Mesothelial cell of epicardium (in vitro differentiated cells): ENCODE results near the gene TKT. TPM values are rescaled to one million over a fixed set of nuclear protein-coding genes. Genes with fewer than 3 reads are reported as not detected.

Source experiments
- DNase-seq, 2 experiments: peaks; one replicate each; pipeline ENCODE4 v3.0.0; 2021; ENCODE audit warnings: low spot score in 2 of 2; ENCODE audit not compliant: unreplicated experiment in 2 of 2
- H3K27ac Mint-ChIP-seq: 2 replicates; pipeline ENCODE4 v1.8.0; 2021; ENCODE audit warnings: mixed read lengths
- H3K27me3 Mint-ChIP-seq: 2 replicates; pipeline ENCODE4 v1.8.0; 2021; ENCODE audit warnings: low read depth, mixed read lengths
- H3K36me3 Mint-ChIP-seq: 2 replicates; pipeline ENCODE4 v1.8.0; 2021; ENCODE audit warnings: mixed read lengths
- H3K4me1 Mint-ChIP-seq: 2 replicates; pipeline ENCODE4 v1.8.0; 2021; ENCODE audit warnings: mixed read lengths
- H3K4me3 Mint-ChIP-seq: 2 replicates; pipeline ENCODE4 v1.8.0; 2021; ENCODE audit warnings: mild to moderate bottlenecking, moderate library complexity, mixed read lengths
- H3K9me3 Mint-ChIP-seq: 2 replicates; pipeline ENCODE4 v1.8.0; 2021; ENCODE audit warnings: mixed read lengths
- total RNA-seq: library from RNA; stranded (reverse); gene quantifications from 3 replicates; pipeline ENCODE4 v1.2.1, GENCODE V29; 2021
- TF ChIP-seq, protein P1 (sequence below): fragments of 200-600 bp; sonication (generic); IDR thresholded peaks from one replicate; pipeline ENCODE4 v1.5.0; 2021; ENCODE audit warnings: antibody characterized with exemption; ENCODE audit not compliant: unreplicated experiment

TKT gene
- total RNA-seq, 1 donor from 2014 or later, result 181 TPM

DNA sequence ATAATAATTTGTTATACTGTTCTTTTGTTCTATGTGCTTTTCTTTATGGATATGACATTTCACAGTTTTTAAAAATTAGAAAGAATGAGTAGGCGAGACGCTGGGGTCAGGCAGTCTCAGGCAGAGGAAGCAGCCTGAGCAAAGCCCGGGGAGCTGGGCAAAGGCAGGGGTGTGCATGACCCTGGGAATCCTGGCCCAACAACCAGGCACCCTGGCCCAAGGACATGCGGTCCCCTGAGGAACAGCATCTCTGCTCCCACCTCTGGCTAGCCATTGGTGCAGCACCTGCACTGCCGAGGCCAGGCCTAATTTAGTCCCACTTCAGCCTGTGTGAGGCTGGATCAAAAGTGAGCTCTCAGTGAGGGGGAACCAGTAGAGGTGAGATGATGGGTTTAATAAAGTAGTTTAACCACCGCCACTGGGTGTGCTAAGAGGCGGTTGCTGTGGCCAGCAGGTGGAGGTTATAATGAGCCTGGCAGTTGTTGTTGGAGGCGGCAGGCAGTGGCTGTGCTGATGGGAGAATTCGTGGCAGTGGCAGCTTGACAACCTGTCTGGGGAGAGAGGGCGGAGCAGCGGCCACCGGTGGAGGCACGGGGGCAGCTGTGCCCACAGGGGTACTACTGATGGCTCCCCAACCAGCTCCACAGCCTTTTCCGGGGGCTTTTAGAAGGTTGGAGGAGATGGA lies 53.3 kb downstream of the TKT start:
- TF ChIP-seq, protein P1, sequence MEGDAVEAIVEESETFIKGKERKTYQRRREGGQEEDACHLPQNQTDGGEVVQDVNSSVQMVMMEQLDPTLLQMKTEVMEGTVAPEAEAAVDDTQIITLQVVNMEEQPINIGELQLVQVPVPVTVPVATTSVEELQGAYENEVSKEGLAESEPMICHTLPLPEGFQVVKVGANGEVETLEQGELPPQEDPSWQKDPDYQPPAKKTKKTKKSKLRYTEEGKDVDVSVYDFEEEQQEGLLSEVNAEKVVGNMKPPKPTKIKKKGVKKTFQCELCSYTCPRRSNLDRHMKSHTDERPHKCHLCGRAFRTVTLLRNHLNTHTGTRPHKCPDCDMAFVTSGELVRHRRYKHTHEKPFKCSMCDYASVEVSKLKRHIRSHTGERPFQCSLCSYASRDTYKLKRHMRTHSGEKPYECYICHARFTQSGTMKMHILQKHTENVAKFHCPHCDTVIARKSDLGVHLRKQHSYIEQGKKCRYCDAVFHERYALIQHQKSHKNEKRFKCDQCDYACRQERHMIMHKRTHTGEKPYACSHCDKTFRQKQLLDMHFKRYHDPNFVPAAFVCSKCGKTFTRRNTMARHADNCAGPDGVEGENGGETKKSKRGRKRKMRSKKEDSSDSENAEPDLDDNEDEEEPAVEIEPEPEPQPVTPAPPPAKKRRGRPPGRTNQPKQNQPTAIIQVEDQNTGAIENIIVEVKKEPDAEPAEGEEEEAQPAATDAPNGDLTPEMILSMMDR, result no peak
- no peaks in the 10 kb centered on the region for H3K9me3 Mint-ChIP-seq
- H3K4me3 Mint-ChIP-seq, result no peak overlapping the region
- no peaks in the 10 kb centered on the region for H3K36me3 Mint-ChIP-seq
- H3K4me1 Mint-ChIP-seq, result no peaks in the 10 kb centered on the region
- DNase-seq, result no peak
- peaks cover 14% of the 10 kb centered on the region for H3K27me3 Mint-ChIP-seq
- H3K27ac Mint-ChIP-seq, result no peak overlapping the region

DNA sequence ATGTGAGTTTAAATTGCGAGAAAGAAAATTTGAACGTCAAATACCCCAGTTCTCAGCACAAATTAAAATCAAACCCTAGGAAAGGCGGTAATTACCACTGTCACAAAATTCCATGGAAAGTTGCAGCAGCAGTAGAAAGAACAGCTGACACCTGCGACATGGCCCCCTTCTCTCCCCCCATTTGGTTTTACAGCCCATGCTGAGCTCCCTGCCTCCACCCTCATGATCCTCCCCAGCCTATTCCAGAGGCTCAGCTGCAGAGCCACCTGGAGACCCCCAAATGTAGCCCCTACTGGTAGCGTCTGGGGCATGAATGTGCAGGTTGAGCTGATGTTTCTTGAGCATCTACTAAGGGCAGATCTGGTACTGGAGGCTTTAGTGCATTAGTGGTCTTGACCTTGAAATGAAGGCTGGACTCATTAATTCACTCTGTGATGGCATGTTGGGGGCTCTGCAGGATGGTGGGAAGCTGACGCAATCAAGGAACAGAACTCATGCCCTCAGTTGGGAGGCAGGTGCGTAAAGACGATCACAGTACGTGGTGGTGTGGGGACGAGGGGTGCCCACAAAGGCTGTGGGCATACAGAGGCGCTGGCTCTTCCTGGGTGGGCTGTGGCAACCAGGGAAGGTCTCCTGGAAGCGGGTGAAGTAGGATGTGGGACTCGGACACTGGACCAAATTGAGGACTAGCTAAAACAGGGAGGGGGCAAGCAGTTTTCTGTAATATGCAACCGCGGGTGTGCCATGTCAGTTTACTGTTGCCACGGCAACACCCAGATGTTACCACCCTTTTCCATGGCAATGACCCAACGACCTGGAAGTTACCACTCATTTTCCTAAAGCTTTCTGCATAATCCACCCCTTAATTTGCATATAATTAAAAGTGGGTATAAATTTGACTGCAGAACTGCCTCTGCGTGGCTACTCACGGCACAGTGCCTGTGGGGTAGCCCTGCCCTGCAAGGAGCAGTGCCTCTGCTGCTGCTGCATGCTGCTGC lies 55.0 kb downstream of the TKT start:
- no peaks in the 10 kb centered on the region for H3K9me3 Mint-ChIP-seq
- no peak overlapping the region for H3K27ac Mint-ChIP-seq
- no peak for DNase-seq

DNA sequence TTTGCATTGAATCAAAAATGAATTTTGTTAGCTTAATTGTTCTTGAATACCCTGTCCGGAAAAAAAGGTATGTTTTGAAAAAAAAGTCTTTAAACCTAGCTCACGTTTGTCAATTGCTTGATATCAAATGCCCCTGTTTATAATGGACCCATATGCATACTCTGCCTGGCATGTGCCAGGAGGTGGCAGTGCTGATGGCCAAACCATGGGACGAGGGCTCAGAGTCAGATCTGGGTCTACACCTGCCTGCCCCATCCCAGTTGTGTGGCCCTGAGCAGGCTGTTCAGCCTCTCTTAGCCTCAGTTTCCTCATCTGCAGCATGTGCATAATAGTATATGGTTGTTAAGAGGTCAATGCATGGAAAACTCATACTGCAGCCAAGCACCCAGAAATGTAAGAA lies 56.0 kb downstream of the TKT start:
- Mint-ChIP-seq H3K27ac (no peak overlapping the region), H3K27me3 (peaks cover 20% of the 10 kb centered on the region), H3K4me3 (no peak overlapping the region), H3K9me3 (no peaks in the 10 kb centered on the region), H3K36me3 (no peaks in the 10 kb centered on the region), H3K4me1 (peaks cover 5% of the 10 kb centered on the region)
- no peak for DNase-seq
- TF ChIP-seq, protein P1, result no peak

More for the DNA sequence above, 55.0 kb downstream of the TKT start:
- Mint-ChIP-seq H3K27me3 (peaks cover 14% of the 10 kb centered on the region), H3K4me1 (peaks cover 5% of the 10 kb centered on the region), H3K36me3 (no peaks in the 10 kb centered on the region), H3K4me3 (no peak overlapping the region)
- TF ChIP-seq, protein P1, result no peak

DNA sequence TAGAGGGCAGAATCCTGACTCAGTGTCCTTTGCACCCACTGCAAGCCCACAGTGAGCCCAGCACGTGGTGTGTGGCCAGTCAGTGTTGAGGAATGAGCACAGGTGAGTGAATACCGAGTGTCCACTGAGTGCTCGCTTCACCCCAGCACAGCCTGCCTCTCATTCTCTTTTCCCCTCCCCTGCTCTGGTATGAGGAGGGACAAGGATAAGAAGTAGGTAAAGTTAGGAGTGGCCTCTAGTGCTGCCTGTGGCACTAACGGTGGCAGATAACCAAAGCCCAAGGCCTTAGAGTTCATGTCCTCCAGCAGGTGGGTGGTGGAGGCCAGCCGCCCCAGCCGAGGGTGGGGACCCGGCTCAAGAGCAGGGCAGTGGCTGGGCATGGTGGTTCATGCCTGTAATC lies 56.8 kb downstream of the TKT start:
- DNase-seq, result no peak
- H3K9me3 Mint-ChIP-seq, result no peaks in the 10 kb centered on the region
- H3K4me3 Mint-ChIP-seq, result no peak overlapping the region
- H3K36me3 Mint-ChIP-seq, result no peaks in the 10 kb centered on the region
- TF ChIP-seq, protein P1, result no peak
- no peak overlapping the region for H3K27ac Mint-ChIP-seq
- peaks cover 20% of the 10 kb centered on the region for H3K27me3 Mint-ChIP-seq
- H3K4me1 Mint-ChIP-seq, result peaks cover 6% of the 10 kb centered on the region

DNA sequence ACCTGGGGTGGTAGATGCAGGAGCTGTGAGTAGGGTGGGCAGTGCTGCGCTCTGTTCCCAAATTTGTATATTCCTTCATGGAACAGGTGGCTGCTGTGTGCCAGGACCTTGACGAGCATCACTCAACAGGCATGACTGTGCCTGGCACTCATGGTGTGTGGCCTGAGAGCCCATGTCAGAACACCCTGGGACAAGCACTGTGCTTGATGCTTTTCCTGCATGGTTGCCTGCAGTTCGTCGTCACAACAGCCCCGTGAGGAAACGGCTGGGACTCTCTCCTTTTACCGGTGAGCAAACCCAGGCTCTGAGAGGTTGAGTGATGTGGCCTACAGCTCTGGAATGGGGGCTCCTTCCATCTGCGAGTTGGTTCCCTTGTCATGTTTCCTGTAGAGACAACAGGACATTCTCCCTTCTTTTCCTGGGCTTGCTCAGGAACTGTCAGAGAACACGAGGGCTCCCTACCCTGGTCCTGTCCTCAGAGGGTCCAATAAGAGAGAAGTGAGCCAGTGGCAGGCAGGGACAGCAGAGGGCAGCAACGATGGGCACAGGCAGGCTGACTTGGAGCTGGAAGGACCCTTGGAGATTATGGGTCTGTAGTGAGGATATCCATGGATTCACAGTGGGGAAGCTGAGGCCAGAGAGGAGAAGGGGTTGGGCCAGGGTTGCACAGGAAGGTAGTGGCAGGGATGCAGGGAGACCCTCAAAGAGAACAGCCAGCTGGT lies 57.4 kb downstream of the TKT start:
- H3K4me3 Mint-ChIP-seq, result no peak overlapping the region
- DNase-seq, result no peak
- peaks cover 20% of the 10 kb centered on the region for H3K27me3 Mint-ChIP-seq
- H3K27ac Mint-ChIP-seq, result no peak overlapping the region
- TF ChIP-seq, protein P1, result no peak
- H3K4me1 Mint-ChIP-seq, result peaks cover 12% of the 10 kb centered on the region
- H3K36me3 Mint-ChIP-seq, result no peaks in the 10 kb centered on the region
- no peaks in the 10 kb centered on the region for H3K9me3 Mint-ChIP-seq
